HCT116 (cell line): Measurements from ENCODE around the gene AP1AR. TPM values are rescaled to one million over a fixed set of nuclear protein-coding genes. Genes with fewer than 3 reads are reported as not detected.

Experiments used
- ATAC-seq: fragments of 200-7000 bp; cut with Tn5 transposase; 2 replicates; pipeline ENCODE4 v1.9.1; 2020; ENCODE audit warnings: mild to moderate bottlenecking, moderate library complexity
- BruUV-seq: library from RNA; stranded (reverse); fragments of 400-500 nt; replicated peaks from 2 replicates; lab custom pipeline; 2021; lab: Mats Ljungman, UMichigan
- CTCF ChIA-PET: fragments of 300-600 bp; sonication (Branson Sonifier 250); formaldehyde crosslinking; loops from one replicate; lab custom pipeline; 2021; ENCODE audit warnings: antibody characterized with exemption; lab: Charles Lee
- POLR2A ChIA-PET: fragments of 300-600, 350-600 bp; sonication (Branson Sonifier 250); formaldehyde crosslinking; loops from one replicate; lab custom pipeline; 2021; ENCODE audit warnings: antibody characterized with exemption; lab: Charles Lee
- RAD21 ChIA-PET, 2 experiments: fragments of 300-600 bp; sonication (Branson Sonifier 250); formaldehyde crosslinking; loops; one replicate each; lab custom pipeline; 2023; ENCODE audit warnings: low total read pairs in 2 of 2; ENCODE audit not compliant: uncharacterized antibody in 2 of 2, unreplicated experiment in 2 of 2, low non-redundant PET in 1 of 2; lab: Charles Lee
- DNase-seq: peaks from one replicate; pipeline ENCODE4 v3.0.0-alpha.2; 2010; ENCODE audit warnings: low read depth, low spot score
- H2AFZ ChIP-seq: fragments of 200-600 bp; shearing (Covaris generic), sonication (generic); 2 replicates; pipeline ENCODE4 v1.6.1; 2017; ENCODE audit warnings: low read depth, mixed run types, mixed read lengths, antibody characterized with exemption, low read length; ENCODE audit not compliant: poor library complexity, severe bottlenecking
- H3K27ac ChIP-seq: 2 replicates; pipeline ENCODE4 v1.5.1; 2012; ENCODE audit warnings: low read depth, low read length
- H3K27me3 ChIP-seq: fragments of 200-600 bp; sonication (generic); 2 replicates; pipeline ENCODE4 v1.6.1; 2016; ENCODE audit warnings: mixed run types, low read length, mixed read lengths; ENCODE audit not compliant: insufficient read depth
- H3K36me3 ChIP-seq, 2 experiments: fragments of 200-500 bp in 1 of 2; fragments of 200-600 bp in 1 of 2; sonication (Bioruptor generic) in 1 of 2; sonication (generic) in 1 of 2; 2 replicates each; pipeline versions ENCODE4 v1.5.1 to v1.6.1; 2014 to 2016; ENCODE audit warnings: low read length in 2 of 2, inconsistent platforms in 1 of 2, mixed read lengths in 1 of 2, mixed run types in 1 of 2; ENCODE audit not compliant: insufficient read depth in 2 of 2, control insufficient read depth in 1 of 2
- H3K4me1 ChIP-seq, 2 experiments: fragments of 200-600 bp in 1 of 2; sonication (generic) in 1 of 2; 2 replicates each; pipeline versions ENCODE4 v1.5.1 to v1.6.1; 2012 to 2017; ENCODE audit warnings: low read length in 2 of 2, inconsistent platforms in 1 of 2, mild to moderate bottlenecking in 1 of 2, mixed read lengths in 1 of 2, mixed run types in 1 of 2, moderate library complexity in 1 of 2; ENCODE audit not compliant: insufficient read depth in 2 of 2, control insufficient read depth in 1 of 2
- H3K4me2 ChIP-seq: fragments of 200-600 bp; sonication (generic); 2 replicates; pipeline ENCODE4 v1.6.1; 2017; ENCODE audit warnings: mixed run types, low read length, mixed read lengths
- H3K4me3 ChIP-seq, 2 experiments: fragments of 200-600 bp in 1 of 2; sonication (generic) in 1 of 2; replicated peaks in 1 of 2; 2 replicates each; pipeline ENCODE4 v1.5.1; 2011 to 2016; ENCODE audit warnings: low read length in 2 of 2, control low read depth in 1 of 2, low read depth in 1 of 2, mild to moderate bottlenecking in 1 of 2, mixed read lengths in 1 of 2, mixed run types in 1 of 2
- H3K79me2 ChIP-seq: fragments of 200-600 bp; sonication (generic); 2 replicates; pipeline ENCODE4 v1.6.1; 2017; ENCODE audit warnings: mild to moderate bottlenecking, mixed run types, low read length, moderate library complexity, mixed read lengths; ENCODE audit not compliant: insufficient read depth
- H3K9ac ChIP-seq: fragments of 200-600 bp; sonication (generic); 2 replicates; pipeline ENCODE4 v1.6.1; 2016; ENCODE audit warnings: low read length, mixed read lengths
- H3K9me2 ChIP-seq: fragments of 200-600 bp; sonication (generic), shearing (Covaris generic); 2 replicates; pipeline ENCODE4 v1.6.1; 2017; ENCODE audit warnings: mixed run types, mild to moderate bottlenecking, moderate library complexity; ENCODE audit not compliant: insufficient read depth
- H3K9me3 ChIP-seq, 2 experiments: fragments of 200-500 bp in 1 of 2; fragments of 200-600 bp in 1 of 2; sonication (Bioruptor generic) in 1 of 2; sonication (generic) in 1 of 2; 2 replicates each; pipeline ENCODE4 v1.6.1; 2014 to 2017; ENCODE audit warnings: low read length in 2 of 2, mixed read lengths in 2 of 2, inconsistent platforms in 1 of 2, low read depth in 1 of 2, mild to moderate bottlenecking in 1 of 2, mixed run types in 1 of 2, moderate library complexity in 1 of 2; ENCODE audit not compliant: control insufficient read depth in 1 of 2, insufficient read depth in 1 of 2
- H4K20me1 ChIP-seq: fragments of 200-600 bp; sonication (generic), shearing (Covaris generic); 2 replicates; pipeline ENCODE4 v1.6.1; 2017; ENCODE audit warnings: mixed run types, mild to moderate bottlenecking, moderate library complexity; ENCODE audit not compliant: insufficient read depth
- ATF3 ChIP-seq: IDR thresholded peaks from 2 replicates; pipeline ENCODE4 v1.6.1; 2012
- CEBPB ChIP-seq: IDR thresholded peaks from 2 replicates; pipeline ENCODE4 v1.6.1; 2012; ENCODE audit warnings: low read depth
- CTCF ChIP-seq, 3 experiments: fragments of 200-600 bp in 1 of 3; sonication (generic) in 1 of 3; IDR thresholded peaks in 2 of 3; conservative IDR thresholded peaks in 1 of 3; 2 replicates each; pipeline ENCODE4 v1.5.1; 2012 to 2017; ENCODE audit warnings: low read depth in 2 of 3, low read length in 2 of 3, antibody characterized with exemption in 1 of 3, borderline replicate concordance in 1 of 3, control low read depth in 1 of 3, mild to moderate bottlenecking in 1 of 3, mixed read lengths in 1 of 3, mixed run types in 1 of 3, moderate library complexity in 1 of 3; ENCODE audit not compliant: insufficient read depth in 1 of 3
- ELF1 ChIP-seq: IDR thresholded peaks from 2 replicates; pipeline ENCODE4 v1.6.1; 2012; ENCODE audit warnings: low read depth, borderline replicate concordance
- EZH2phosphoT487 ChIP-seq: fragments of 200-600 bp; IDR thresholded peaks from 2 replicates; pipeline ENCODE4 v1.6.1; 2018; ENCODE audit warnings: antibody characterized with exemption, borderline replicate concordance
- FOSL1 ChIP-seq: IDR thresholded peaks from 2 replicates; pipeline ENCODE4 v1.6.1; 2012; ENCODE audit warnings: low read depth
- MAX ChIP-seq: IDR thresholded peaks from 2 replicates; pipeline ENCODE4 v1.6.1; 2012
- POLR2A ChIP-seq: IDR thresholded peaks from 2 replicates; pipeline ENCODE4 v1.7.0; 2011; ENCODE audit warnings: borderline replicate concordance; ENCODE audit not compliant: insufficient read depth, insufficient read length; ENCODE audit errors: extremely low read depth
- POLR2AphosphoS5 ChIP-seq: IDR thresholded peaks from 2 replicates; pipeline ENCODE4 v1.6.1; 2011; ENCODE audit warnings: mild to moderate bottlenecking, low read depth, low read length, moderate library complexity
- RAD21 ChIP-seq: IDR thresholded peaks from 2 replicates; pipeline ENCODE4 v1.6.1; 2012; ENCODE audit warnings: low read depth, mild to moderate bottlenecking
- SIN3A ChIP-seq: IDR thresholded peaks from 2 replicates; pipeline ENCODE4 v1.6.1; 2012; ENCODE audit warnings: low read depth
- SP1 ChIP-seq: IDR thresholded peaks from 2 replicates; pipeline ENCODE4 v1.6.1; 2012; ENCODE audit warnings: low read depth
- SRF ChIP-seq: IDR thresholded peaks from 2 replicates; pipeline ENCODE4 v1.6.1; 2012; ENCODE audit warnings: low read depth
- ZBTB33 ChIP-seq: IDR thresholded peaks from 2 replicates; pipeline ENCODE4 v1.6.1; 2011; ENCODE audit warnings: mild to moderate bottlenecking, low read length, moderate library complexity; ENCODE audit not compliant: insufficient replicate concordance; ENCODE audit errors: extremely low read depth
- intact Hi-C: fragments of 100-400 bp; cut with micrococcal nuclease; formaldehyde crosslinking; loops from 2 replicates; pipeline ENCODE4 v1.10.0; 2022
- total RNA-seq: library from RNA; stranded (reverse); gene quantifications from one replicate; pipeline ENCODE4 v1.2.1, GENCODE V29; 2021; ENCODE audit not compliant: unreplicated experiment

AP1AR gene
- total RNA-seq, 1 experiment from 2014 or later: 56.7 TPM

GRCh38 chr4:112183252-112183651, 48.3 kb upstream of the AP1AR start:
- H3K9ac ChIP-seq: no peak overlapping the region
- CTCF ChIA-PET: no interaction called here
- H3K4me3 ChIP-seq: no peak overlapping the region
- ATAC-seq: no peak
- TF ChIP-seq SP1 (no peak), ATF3 (no peak), EZH2phosphoT487 (no peak), FOSL1 (no peak), SIN3A (no peak), POLR2A (no peak), CEBPB (no peak), SRF (no peak), ZBTB33 (no peak), CTCF (IDR thresholded peaks at IDR 0.05 in 2 of 3, conservative IDR thresholded peaks at IDR 0.05 in 1 of 3; ENCODE audit: borderline replicate concordance in 1 of 3, insufficient read depth in 1 of 3, low read depth in 2 of 3, low read length in 2 of 3) (no peak), POLR2AphosphoS5 (no peak), RAD21 (no peak), ELF1 (no peak), MAX (no peak)
- TF ChIP-seq, all 23 proteins: peak for 0
- H3K4me1 ChIP-seq: peaks cover 0 to 8% of the 10 kb centered on the region in 2 experiments; a peak in 2 of 4 replicates
- no peaks in the 10 kb centered on the region for H3K27me3 ChIP-seq
- H4K20me1 ChIP-seq: no peaks in the 10 kb centered on the region
- no peaks in the 10 kb centered on the region for H3K9me3 ChIP-seq
- no peaks in the 10 kb centered on the region for H3K9me2 ChIP-seq
- RAD21 ChIA-PET: no interaction called here
- no peaks in the 10 kb centered on the region for H3K36me3 ChIP-seq
- no peak overlapping the region for H3K4me2 ChIP-seq
- H3K79me2 ChIP-seq: no peaks in the 10 kb centered on the region
- intact Hi-C loops: no loop called here
- no TSS peak for BruUV-seq
- POLR2A ChIA-PET: no interaction called here
- DNase-seq: no peak
- no peak overlapping the region for H3K27ac ChIP-seq
- no peak overlapping the region for H2AFZ ChIP-seq
